HFF-Myc (cell line): Measurements from ENCODE around the gene MRTO4.

Source experiments
- DNase-seq: peaks from one replicate; pipeline ENCODE4 v3.0.0-alpha.2; 2011; ENCODE audit warnings: low read depth; ENCODE audit errors: extremely low read depth
- H3K4me3 ChIP-seq: replicated peaks from 2 replicates; pipeline ENCODE4 v1.5.1; 2011; ENCODE audit warnings: low read depth, mild to moderate bottlenecking, control low read depth, low read length
- TF ChIP-seq, protein P1 (sequence below): IDR thresholded peaks from 2 replicates; pipeline ENCODE4 v1.5.1; 2012; ENCODE audit warnings: mild to moderate bottlenecking, low read depth, low read length, control low read depth; ENCODE audit errors: missing control alignments

Gene MRTO4

DNA sequence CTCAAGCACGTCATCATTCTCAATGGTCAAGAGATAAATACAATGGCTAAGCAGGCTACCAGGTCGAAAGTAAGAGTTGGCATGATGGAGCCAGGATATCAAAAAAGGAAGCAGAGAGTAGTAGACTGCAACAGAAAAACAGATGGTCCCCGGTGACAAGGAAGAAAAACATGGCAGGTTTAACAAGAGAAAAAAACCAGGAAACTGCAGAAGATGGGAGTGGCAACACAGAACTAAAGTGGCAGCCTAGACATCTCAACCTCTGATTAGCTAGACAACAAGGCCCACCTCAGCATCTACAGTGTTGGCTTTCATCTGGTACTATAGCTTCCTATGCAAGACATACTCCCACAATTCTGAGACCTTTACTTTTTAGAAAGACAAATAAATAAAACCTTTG, 44.7 kb upstream of the MRTO4 start:
- no peak for DNase-seq
- no peak overlapping the region for H3K4me3 ChIP-seq
- TF ChIP-seq, protein P1, sequence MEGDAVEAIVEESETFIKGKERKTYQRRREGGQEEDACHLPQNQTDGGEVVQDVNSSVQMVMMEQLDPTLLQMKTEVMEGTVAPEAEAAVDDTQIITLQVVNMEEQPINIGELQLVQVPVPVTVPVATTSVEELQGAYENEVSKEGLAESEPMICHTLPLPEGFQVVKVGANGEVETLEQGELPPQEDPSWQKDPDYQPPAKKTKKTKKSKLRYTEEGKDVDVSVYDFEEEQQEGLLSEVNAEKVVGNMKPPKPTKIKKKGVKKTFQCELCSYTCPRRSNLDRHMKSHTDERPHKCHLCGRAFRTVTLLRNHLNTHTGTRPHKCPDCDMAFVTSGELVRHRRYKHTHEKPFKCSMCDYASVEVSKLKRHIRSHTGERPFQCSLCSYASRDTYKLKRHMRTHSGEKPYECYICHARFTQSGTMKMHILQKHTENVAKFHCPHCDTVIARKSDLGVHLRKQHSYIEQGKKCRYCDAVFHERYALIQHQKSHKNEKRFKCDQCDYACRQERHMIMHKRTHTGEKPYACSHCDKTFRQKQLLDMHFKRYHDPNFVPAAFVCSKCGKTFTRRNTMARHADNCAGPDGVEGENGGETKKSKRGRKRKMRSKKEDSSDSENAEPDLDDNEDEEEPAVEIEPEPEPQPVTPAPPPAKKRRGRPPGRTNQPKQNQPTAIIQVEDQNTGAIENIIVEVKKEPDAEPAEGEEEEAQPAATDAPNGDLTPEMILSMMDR = no peak

DNA sequence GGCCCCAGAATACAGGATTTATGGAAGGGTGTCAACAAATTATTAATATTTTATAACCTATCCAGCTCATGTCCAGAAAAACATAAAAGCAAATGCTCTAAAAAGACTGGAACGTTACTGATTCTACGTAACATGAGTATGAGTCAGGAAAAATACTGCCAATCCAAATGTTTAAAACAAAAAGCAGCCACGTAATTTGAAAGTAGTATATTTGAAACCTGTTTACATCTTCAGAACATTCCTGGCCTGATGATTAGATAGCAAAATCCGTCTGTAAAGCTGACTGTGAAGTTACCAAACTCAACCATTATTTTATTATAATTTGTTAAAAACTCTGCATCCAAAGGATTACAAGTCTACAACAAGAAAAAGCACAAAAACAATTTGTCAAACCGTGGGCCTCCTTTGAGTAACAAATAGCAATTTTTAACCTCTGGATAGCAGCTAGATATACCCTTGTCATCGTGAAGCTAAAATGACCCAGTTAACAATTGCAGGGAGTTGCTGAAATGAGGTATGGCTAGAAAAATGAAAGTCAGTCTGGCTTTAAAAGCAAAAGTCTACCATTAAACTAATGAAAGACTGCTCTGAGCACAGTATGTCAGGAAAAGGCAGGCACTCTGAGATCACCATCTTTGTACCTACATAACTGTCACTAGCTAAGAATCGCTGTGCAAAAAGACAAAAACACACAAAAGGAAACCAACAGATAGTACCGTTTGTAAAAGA, 42.7 kb upstream of the MRTO4 start:
- H3K4me3 ChIP-seq = peak overlapping the region; percentile 63
- TF ChIP-seq, protein P1 = no peak
- no peak for DNase-seq

DNA sequence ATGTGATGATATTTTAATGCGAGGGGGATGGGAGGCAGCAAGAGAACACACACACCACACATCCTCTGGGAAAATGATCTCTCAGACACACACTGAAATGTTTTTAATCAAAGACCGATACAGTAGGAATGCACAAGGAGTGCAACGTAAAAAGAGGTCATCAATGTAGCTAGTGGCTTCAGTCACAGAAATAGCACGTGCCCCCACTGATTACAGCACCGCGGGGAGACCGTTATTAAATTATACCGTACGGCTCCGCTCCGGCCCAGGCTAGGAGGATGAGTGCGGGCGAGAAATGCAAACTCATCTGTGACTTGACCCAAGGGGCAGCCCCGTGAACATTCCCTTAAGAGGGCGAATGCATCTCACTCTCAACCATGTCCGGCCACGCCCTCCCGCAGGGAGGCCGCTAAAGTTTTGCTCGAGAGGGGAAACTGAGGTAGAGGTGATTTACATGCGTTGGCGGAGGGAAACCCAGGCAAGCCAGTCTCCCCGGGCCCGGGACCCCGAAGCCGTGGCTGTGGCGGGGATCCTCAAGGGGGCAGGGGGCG, 42.1 kb upstream of the MRTO4 start:
- TF ChIP-seq, protein P1 = no peak
- H3K4me3 ChIP-seq = peak overlapping the region; percentile 63
- no peak for DNase-seq

DNA sequence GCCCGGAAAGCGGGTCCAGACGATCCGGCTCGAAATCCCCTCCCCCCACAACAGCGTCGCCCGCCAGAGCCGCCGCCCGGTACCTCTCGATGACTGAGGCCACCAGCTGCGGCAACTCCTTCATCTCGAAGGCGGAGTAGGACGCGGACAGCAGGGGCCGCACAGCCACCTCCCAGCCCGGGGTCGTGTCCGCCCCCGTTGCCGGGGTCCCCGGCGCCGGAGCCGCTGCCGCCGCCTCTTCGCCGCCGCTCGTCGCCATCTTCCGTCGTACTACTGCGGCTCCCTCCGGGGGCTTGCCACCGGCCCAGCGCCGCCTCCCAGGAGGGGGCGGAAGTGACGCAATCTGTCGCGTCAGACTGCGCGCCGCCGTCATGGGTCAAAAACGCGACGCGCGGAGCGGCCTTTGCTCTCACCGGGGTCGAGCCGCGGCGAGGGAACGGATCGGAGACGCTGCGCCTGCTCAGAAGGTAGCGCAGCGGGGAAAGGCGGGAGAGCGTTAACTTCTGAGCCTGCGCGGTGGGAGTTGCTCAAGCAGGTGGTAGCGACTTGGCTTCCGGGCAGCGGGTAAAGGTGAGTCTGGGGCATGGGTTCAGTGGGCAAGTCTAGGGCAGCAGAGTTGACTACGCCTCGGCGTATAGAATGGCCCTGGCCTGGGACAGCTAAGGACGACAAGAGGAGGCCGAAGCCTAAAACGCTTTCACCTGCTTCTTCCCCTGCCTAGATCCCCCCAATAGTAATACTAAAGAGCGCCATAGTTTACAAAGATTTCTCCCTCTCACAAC, 41.4 kb upstream of the MRTO4 start, which contains the start of gene UBR4:
TSS of gene UBR4 (minus strand) at position 277 of the 782 bp plus-strand sequence. CDS start at position 259, 18 bp downstream.
- peak within 1 kb of the TSS; percentile 63 for H3K4me3 ChIP-seq
- peak; percentile 65 for DNase-seq
- TF ChIP-seq, protein P1 = no peak

DNA sequence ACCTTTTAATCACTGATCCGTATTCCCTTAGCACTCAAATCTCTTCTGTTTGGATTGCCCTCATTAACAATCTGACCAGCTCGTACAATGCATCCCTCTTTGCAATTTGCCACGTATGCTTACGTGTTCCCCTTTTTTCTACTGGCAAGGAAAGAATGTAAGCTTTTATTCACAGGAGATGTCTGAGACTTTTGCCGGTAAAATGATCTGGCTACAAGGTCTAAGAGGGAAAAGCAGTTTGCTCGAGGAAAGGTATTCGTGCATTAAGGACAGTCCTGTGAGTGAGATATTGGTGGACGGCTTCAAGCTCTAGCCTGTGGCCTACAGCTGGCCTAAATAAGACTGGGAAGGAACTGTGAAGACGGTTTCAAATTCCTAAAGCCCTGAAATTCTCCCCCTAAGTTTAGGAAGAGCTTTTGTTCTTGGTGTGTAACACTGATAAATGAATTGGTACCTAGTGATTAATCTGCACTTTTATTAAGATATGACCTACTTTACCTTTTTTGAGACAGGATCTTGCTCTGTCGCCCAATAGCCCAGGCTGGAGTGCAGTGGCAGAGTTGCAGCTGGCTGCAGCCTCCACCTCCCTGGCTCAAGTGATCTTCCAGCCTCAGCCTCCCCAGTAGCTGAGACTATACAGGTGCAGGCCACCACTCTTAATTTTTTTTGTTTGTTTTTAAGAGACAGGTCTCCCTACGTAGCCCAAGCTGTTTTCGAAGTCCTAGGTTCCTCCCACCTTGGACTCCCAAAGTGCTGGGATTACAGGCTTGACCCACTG, 40.6 kb upstream of the MRTO4 start:
- H3K4me3 ChIP-seq = peak overlapping the region; percentile 63
- DNase-seq = no peak
- TF ChIP-seq, protein P1 = no peak

DNA sequence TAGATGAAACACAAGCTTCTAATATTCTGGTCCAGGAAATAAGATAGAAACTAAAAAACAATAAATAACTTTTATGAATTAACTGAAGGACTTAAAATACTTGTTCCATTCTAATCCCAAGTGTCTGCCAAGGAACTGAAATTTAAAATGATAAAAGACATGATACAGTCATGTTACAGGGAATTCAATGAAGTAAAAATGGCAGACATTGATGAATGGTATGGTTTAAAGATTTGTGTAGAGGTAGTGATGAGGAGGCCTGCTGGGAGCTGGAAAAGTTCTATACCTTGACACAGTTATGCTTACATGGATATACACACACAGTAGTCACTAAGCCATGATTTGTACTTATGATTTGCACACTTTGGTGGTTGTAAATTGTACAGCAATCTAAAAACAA, 39.4 kb upstream of the MRTO4 start:
- no peak overlapping the region; the same call in 1 of the 2 replicates for H3K4me3 ChIP-seq
- DNase-seq = no peak
- TF ChIP-seq, protein P1 = no peak
